AG10803 (cell line): Measurements from ENCODE around the gene ROR1.

Source experiments
- DNase-seq: peaks from one replicate; pipeline ENCODE4 v3.0.0; 2010; ENCODE audit warnings: low read depth
- H3K4me3 ChIP-seq: 2 replicates; pipeline ENCODE4 v1.5.1; 2011; ENCODE audit warnings: mild to moderate bottlenecking, low read length, control low read depth
- TF ChIP-seq, protein P1 (sequence below): conservative IDR thresholded peaks from 2 replicates; pipeline ENCODE4 v1.5.1; 2011; ENCODE audit warnings: mild to moderate bottlenecking, low read length, control low read depth, inconsistent platforms

The ROR1 gene

GRCh38 chr1:64147045-64147724 is 373.4 kb downstream of the ROR1 start:
- TF ChIP-seq, protein P1, sequence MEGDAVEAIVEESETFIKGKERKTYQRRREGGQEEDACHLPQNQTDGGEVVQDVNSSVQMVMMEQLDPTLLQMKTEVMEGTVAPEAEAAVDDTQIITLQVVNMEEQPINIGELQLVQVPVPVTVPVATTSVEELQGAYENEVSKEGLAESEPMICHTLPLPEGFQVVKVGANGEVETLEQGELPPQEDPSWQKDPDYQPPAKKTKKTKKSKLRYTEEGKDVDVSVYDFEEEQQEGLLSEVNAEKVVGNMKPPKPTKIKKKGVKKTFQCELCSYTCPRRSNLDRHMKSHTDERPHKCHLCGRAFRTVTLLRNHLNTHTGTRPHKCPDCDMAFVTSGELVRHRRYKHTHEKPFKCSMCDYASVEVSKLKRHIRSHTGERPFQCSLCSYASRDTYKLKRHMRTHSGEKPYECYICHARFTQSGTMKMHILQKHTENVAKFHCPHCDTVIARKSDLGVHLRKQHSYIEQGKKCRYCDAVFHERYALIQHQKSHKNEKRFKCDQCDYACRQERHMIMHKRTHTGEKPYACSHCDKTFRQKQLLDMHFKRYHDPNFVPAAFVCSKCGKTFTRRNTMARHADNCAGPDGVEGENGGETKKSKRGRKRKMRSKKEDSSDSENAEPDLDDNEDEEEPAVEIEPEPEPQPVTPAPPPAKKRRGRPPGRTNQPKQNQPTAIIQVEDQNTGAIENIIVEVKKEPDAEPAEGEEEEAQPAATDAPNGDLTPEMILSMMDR, result no peak
- no peak for DNase-seq
- H3K4me3 ChIP-seq, result no peak overlapping the region

DNA sequence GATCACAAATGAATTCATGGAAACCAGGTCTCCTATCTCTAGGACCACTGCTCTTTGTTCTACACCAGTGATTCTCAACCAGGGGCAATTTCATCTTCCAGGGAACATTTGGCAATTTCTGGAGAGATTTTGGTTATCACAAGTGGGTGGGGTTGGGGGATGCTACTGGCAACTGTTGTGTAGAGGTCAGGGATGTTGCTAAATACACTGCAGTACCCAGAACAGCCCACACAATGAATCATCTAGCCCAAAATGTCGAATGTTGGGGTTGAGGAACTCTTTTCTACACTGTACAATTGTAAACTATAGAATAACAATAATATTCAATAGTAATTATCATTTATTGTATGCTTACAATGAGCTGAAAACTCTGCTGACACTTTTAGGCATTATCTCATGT is 373.9 kb downstream of the ROR1 start:
- no peak for DNase-seq
- TF ChIP-seq, protein P1, result no peak
- H3K4me3 ChIP-seq, result no peak overlapping the region

DNA sequence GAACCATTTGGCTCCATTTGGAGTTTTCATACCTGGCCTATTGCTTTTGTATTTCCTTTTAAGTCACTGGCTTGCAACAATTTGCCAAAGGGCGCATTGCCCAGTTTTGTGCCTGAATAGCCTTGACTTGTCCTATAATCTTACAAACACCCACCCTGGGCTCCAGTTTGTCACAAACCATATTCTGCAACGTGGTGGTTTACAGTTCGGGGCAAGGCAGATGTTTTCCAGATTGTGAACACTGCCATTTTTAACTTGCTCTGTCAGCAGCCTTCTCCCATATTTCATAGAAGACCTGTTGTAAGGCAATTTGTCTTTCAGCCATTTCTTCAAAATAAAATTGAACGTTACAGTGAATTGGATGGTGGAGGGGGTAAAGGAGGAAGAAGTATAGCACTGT is 376.4 kb downstream of the ROR1 start:
- TF ChIP-seq, protein P1, result no peak
- no peak for DNase-seq
- H3K4me3 ChIP-seq, result no peak overlapping the region

DNA sequence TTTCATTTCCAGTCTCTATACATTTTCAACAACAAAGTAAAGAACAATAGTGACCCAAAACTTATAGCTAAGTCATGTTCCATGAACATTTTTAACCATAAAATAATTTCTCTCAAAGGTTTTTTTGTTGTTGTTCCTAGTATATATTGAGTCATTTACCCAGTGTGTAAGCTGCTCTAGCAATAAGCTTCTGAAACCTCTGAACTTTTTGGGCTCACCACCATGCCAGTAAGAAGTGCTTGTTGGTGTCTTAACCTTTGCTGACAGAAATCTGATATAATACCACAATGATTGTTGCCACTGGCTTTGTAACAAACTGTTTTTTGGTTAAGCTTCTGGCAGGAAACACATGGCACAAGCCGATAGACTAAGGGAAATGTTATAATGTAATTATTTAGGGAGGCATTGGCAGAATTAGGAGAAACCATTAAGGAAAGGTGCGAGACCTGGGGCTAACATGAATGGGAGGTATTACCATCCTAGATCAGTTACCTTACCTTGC is 377.0 kb downstream of the ROR1 start:
- no peak overlapping the region for H3K4me3 ChIP-seq
- DNase-seq, result no peak
- TF ChIP-seq, protein P1, result no peak

GRCh38 chr1:64155278-64155677 is 381.5 kb downstream of the ROR1 start:
- no peak for DNase-seq
- TF ChIP-seq, protein P1, result no peak
- no peak overlapping the region for H3K4me3 ChIP-seq

- H3K4me3 ChIP-seq, result no peak overlapping the region
- TF ChIP-seq, protein P1, result peak; percentile 25; the same call in 1 of the 2 replicates
- peak; percentile 98 for DNase-seq
Measured at GRCh38 chr1:64161357-64161941, 387.6 kb downstream of the ROR1 start.

DNA sequence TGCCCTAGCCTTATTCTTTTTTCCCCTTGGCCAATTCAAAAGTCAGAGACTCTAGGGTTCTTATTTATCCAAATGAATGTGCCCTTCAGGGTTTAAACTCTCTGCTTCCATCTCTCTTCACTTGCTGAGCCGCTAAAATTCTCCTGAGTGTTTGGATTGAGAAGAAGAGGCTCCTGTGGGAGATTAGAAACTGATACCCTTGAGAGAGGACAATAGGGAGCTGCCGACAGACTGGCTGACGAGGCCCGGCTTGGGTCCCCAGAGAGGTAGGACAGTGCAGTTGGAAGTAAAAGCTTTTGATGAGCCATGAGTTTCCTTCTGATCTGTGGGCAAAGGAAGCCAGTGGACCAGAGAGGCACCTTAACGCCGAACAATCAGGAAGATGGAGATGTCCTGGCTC is 388.3 kb downstream of the ROR1 start:
- no peak overlapping the region for H3K4me3 ChIP-seq
- DNase-seq, result no peak
- TF ChIP-seq, protein P1, result no peak
